GM23338 (cell line): ENCODE data around the gene CEMIP2. TPM values are rescaled to one million over a fixed set of nuclear protein-coding genes. Genes with fewer than 3 reads are reported as not detected.
"Not testable (repeated sequence)": the region's sequence is repeated elsewhere in the genome, so short reads cannot be mapped to it uniquely, and the experiment has no call there.

Experiments used
- ATAC-seq: fragments of 200-7000 bp; cut with Tn5 transposase; 3 replicates; pipeline ENCODE4 v1.9.1; 2020
- DNase-seq: peaks from one replicate; pipeline ENCODE4 v3.0.0-alpha.2; 2015; ENCODE audit warnings: low spot score
- H2AFZ ChIP-seq: fragments of 200-600 bp; sonication (generic); 2 replicates; pipeline ENCODE4 v1.8.0; 2016; ENCODE audit warnings: antibody characterized with exemption, mild to moderate bottlenecking, moderate library complexity
- H3F3A ChIP-seq: fragments of 200-600 bp; sonication (generic); replicated peaks from 2 replicates; pipeline ENCODE4 v1.8.0; 2017; ENCODE audit warnings: antibody characterized with exemption, mixed run types, low read depth
- H3K27ac ChIP-seq: fragments of 200-600 bp; sonication (generic); 2 replicates; pipeline ENCODE4 v1.6.1; 2016; ENCODE audit warnings: low read depth
- H3K27me3 ChIP-seq: fragments of 200-600 bp; sonication (generic); 2 replicates; pipeline ENCODE4 v1.8.0; 2016; ENCODE audit warnings: mild to moderate bottlenecking, mixed run types, moderate library complexity; ENCODE audit not compliant: insufficient read depth
- H3K36me3 ChIP-seq: fragments of 200-600 bp; sonication (generic); 2 replicates; pipeline ENCODE4 v1.8.0; 2016; ENCODE audit warnings: mild to moderate bottlenecking; ENCODE audit not compliant: insufficient read depth
- H3K4me1 ChIP-seq: fragments of 200-600 bp; sonication (generic); 2 replicates; pipeline ENCODE4 v1.8.0; 2016; ENCODE audit warnings: mild to moderate bottlenecking, moderate library complexity; ENCODE audit not compliant: insufficient read depth
- H3K4me2 ChIP-seq: fragments of 200-600 bp; sonication (generic); 2 replicates; pipeline ENCODE4 v1.7.1; 2017; ENCODE audit warnings: mixed run types
- H3K4me3 ChIP-seq: fragments of 200-600 bp; sonication (generic); 2 replicates; pipeline ENCODE4 v1.6.1; 2016; ENCODE audit warnings: mixed run types
- H3K79me2 ChIP-seq: fragments of 200-600 bp; sonication (generic); replicated peaks from 2 replicates; pipeline ENCODE4 v1.8.0; 2017; ENCODE audit warnings: mild to moderate bottlenecking; ENCODE audit not compliant: insufficient read depth
- H3K9me2 ChIP-seq: fragments of 200-600 bp; sonication (generic); 2 replicates; pipeline ENCODE4 v1.8.0; 2017; ENCODE audit not compliant: insufficient read depth
- H4K20me1 ChIP-seq: fragments of 200-600 bp; sonication (generic); replicated peaks from 2 replicates; pipeline ENCODE4 v1.8.0; 2017; ENCODE audit warnings: mild to moderate bottlenecking; ENCODE audit not compliant: insufficient read depth
- H3K27ac Mint-ChIP-seq: 2 replicates; pipeline ENCODE4 v1.8.0; 2020; ENCODE audit warnings: inconsistent platforms, mild to moderate bottlenecking, moderate library complexity, mixed read lengths
- H3K27me3 Mint-ChIP-seq: 3 replicates; pipeline ENCODE4 v1.8.0; 2022; ENCODE audit warnings: low read depth, mild to moderate bottlenecking, moderate library complexity, mixed read lengths, inconsistent platforms; ENCODE audit not compliant: insufficient read depth, poor library complexity
- H3K36me3 Mint-ChIP-seq: 3 replicates; pipeline ENCODE4 v1.8.0; 2021; ENCODE audit warnings: low read depth, mild to moderate bottlenecking, inconsistent platforms, moderate library complexity, mixed read lengths
- H3K4me1 Mint-ChIP-seq: 3 replicates; pipeline ENCODE4 v1.8.0; 2020; ENCODE audit warnings: mild to moderate bottlenecking, inconsistent platforms, mixed read lengths
- H3K4me3 Mint-ChIP-seq: 3 replicates; pipeline ENCODE4 v1.8.0; 2021; ENCODE audit warnings: moderate library complexity, mild to moderate bottlenecking, inconsistent platforms, mixed read lengths
- H3K9me3 Mint-ChIP-seq: 3 replicates; pipeline ENCODE4 v1.8.0; 2020; ENCODE audit warnings: moderate library complexity, mild to moderate bottlenecking, inconsistent platforms, mixed read lengths
- CREB1 ChIP-seq: fragments of 250-450 bp; sonication (Bioruptor Pico); IDR thresholded peaks from 2 replicates; pipeline ENCODE4 v1.5.0; 2020; ENCODE audit warnings: low read depth, mild to moderate bottlenecking, moderate library complexity
- CTCF ChIP-seq, 2 experiments: fragments of 200-600 bp in 1 of 2; sonication (generic) in 1 of 2; conservative IDR thresholded peaks; 2 replicates each; pipeline versions ENCODE4 v1.5.1 to v1.6.1; 2016 to 2017; ENCODE audit warnings: antibody characterized with exemption in 2 of 2, low read depth in 2 of 2, mild to moderate bottlenecking in 2 of 2, moderate library complexity in 1 of 2
- ETS1 ChIP-seq: IDR thresholded peaks from 2 replicates; pipeline ENCODE4 v1.6.1; 2016; ENCODE audit warnings: antibody characterized with exemption
- JUNB ChIP-seq: IDR thresholded peaks from one replicate; pipeline ENCODE4 v1.6.1; 2016; ENCODE audit warnings: antibody characterized with exemption; ENCODE audit not compliant: unreplicated experiment
- POLR2AphosphoS5 ChIP-seq: IDR thresholded peaks from 2 replicates; pipeline ENCODE4 v1.6.1; 2016; ENCODE audit warnings: antibody characterized with exemption, low read depth
- ZNF114 ChIP-seq: fragments of 250-450 bp; sonication (Bioruptor Pico); IDR thresholded peaks from 2 replicates; pipeline ENCODE4 v1.5.0; 2020; ENCODE audit warnings: mild to moderate bottlenecking, moderate library complexity
- ZNF462 ChIP-seq: fragments of 250-450 bp; sonication (Bioruptor Pico); IDR thresholded peaks from 2 replicates; pipeline ENCODE4 v1.5.0; 2020; ENCODE audit warnings: mild to moderate bottlenecking, moderate library complexity
- polyA plus RNA-seq: library from polyadenylated mRNA; unstranded; fragments of >200 nt; fragmentation: Nextera tagmentation; extraction: Ambion mirVana; gene quantifications from 2 replicates; pipeline ENCODE4 v1.2.1, GENCODE V29; 2016
- total RNA-seq: library from RNA; depleted of rRNA; stranded (reverse); fragments of >200 nt; shearing (Covaris generic); gene quantifications from 2 replicates; pipeline ENCODE4 v1.2.3, GENCODE V29; 2014

The CEMIP2 gene
- total and polyA plus RNA-seq, 2 experiments from 2014 or later: 23.0 to 76.7 TPM

- peak; percentile 79 for TF ChIP-seq ZNF462 (CRISPR knock-in tag)
- no peak for TF ChIP-seq POLR2AphosphoS5
- TF ChIP-seq JUNB: no peak
Observed at GRCh38 chr9:71806901-71807307, 38.6 kb upstream of the CEMIP2 start (continued).

- not testable (repeated sequence) for H3K36me3 ChIP-seq, H3K27me3 Mint-ChIP-seq
Observed at GRCh38 chr9:71805096-71805495, 36.8 kb upstream of the CEMIP2 start.

GRCh38 chr9:71801826-71802225 lies 33.5 kb upstream of the CEMIP2 start:
- H3K4me2 ChIP-seq: no peak overlapping the region
- no peak for ATAC-seq
- no peaks in the 10 kb centered on the region for H3F3A ChIP-seq
- H3K79me2 ChIP-seq: no peaks in the 10 kb centered on the region
- no peaks in the 10 kb centered on the region; the same call in 2 of the 3 replicates for H3K36me3 Mint-ChIP-seq
- no peaks in the 10 kb centered on the region for H3K9me2 ChIP-seq
- no peak overlapping the region for H3K4me3 ChIP-seq
- no peak overlapping the region for H3K27ac ChIP-seq
- no peak overlapping the region for H2AFZ ChIP-seq
- no peaks in the 10 kb centered on the region for H3K36me3 ChIP-seq
- H3K4me1 ChIP-seq: no peaks in the 10 kb centered on the region
- no peaks in the 10 kb centered on the region for H4K20me1 ChIP-seq
- no peaks in the 10 kb centered on the region for H3K27me3 ChIP-seq
- H3K27me3 Mint-ChIP-seq: no peaks in the 10 kb centered on the region
- no peaks in the 10 kb centered on the region for H3K4me1 Mint-ChIP-seq
- H3K27ac Mint-ChIP-seq: no peak overlapping the region
- no peak overlapping the region for H3K4me3 Mint-ChIP-seq
- no peak for DNase-seq
- no peaks in the 10 kb centered on the region for H3K9me3 Mint-ChIP-seq
- TF ChIP-seq ZNF114 (CRISPR knock-in tag) (no peak), CTCF (conservative IDR thresholded peaks at IDR 0.05; ENCODE audit: low read depth in 2 of 2) (no peak), ETS1 (no peak), CREB1 (CRISPR knock-in tag) (no peak)

More at GRCh38 chr9:71805096-71805495, 36.8 kb upstream of the CEMIP2 start:
- not testable (repeated sequence) for H3K27ac Mint-ChIP-seq, DNase-seq, H4K20me1 ChIP-seq, H3K4me1 ChIP-seq, H3K9me2 ChIP-seq, ATAC-seq, H3K4me1 Mint-ChIP-seq, H3K36me3 Mint-ChIP-seq, H3K4me3 Mint-ChIP-seq, H3K9me3 Mint-ChIP-seq, H2AFZ ChIP-seq, H3K4me2 ChIP-seq, H3F3A ChIP-seq, H3K4me3 ChIP-seq, H3K27ac ChIP-seq, H3K79me2 ChIP-seq, H3K27me3 ChIP-seq
